ENCODE results near the gene CLDN7. TPM values are rescaled to one million over a fixed set of nuclear protein-coding genes. Genes with fewer than 3 reads are reported as not detected.
A peak's percentile ranks its signal among the peaks of the same experiment; 100 is the strongest.

CLDN7 gene
- total RNA-seq, 2 experiments from 2014 or later, result 0.32 TPM; not detected in 1

- no peaks in the 10 kb centered on the region for H3K9me3 ChIP-seq (ENCODE audit: low read length)
- peak overlapping the region; percentile 93 for H3K4me2 ChIP-seq (ENCODE audit: low read length)
- POLR2A ChIA-PET, result interaction anchor here (1.0 to 1.3 kb wide), 2 partner anchors 8 to 10 kb away, joined by 3 read pairs; no protein-coding TSS in a partner anchor
- CTCF ChIA-PET (ENCODE audit: unreplicated experiment), result no interaction called here
- intact Hi-C loops (cut with micrococcal nuclease; ENCODE audit: unreplicated experiment), result loop anchor here (5.0 kb wide), 1 partner anchor 332 kb away; no protein-coding TSS in a partner anchor
- H3K36me3 ChIP-seq (ENCODE audit: insufficient read depth, low read length), result peaks cover 60% of the 10 kb centered on the region
- no peak for DNase-seq (ENCODE audit: low spot score)
- peaks cover 52% of the 10 kb centered on the region for H3K4me1 ChIP-seq (ENCODE audit: insufficient read depth, low read length, poor library complexity, severe bottlenecking)
- no peak for TF ChIP-seq EZH2phosphoT487 (IDR thresholded peaks at IDR 0.05; ENCODE audit: borderline replicate concordance, low read depth, low read length)
- H2AFZ ChIP-seq (ENCODE audit: low read length), result no peak overlapping the region
- H3K79me2 ChIP-seq (ENCODE audit: insufficient read depth, low read depth, low read length), result peaks cover 30% of the 10 kb centered on the region
- 0 out of 2 replicates have a peak, but pooled peaks cover 8% of the 10 kb centered on the region for H4K20me1 ChIP-seq (ENCODE audit: insufficient read depth, low read length)
- no peaks in the 10 kb centered on the region for H3K9me2 ChIP-seq (ENCODE audit: insufficient read depth, low read length)
- H3K4me3 ChIP-seq (ENCODE audit: low read depth, low read length, poor library complexity, severe bottlenecking), result peak overlapping the region; percentile 86
- peak overlapping the region; percentile 72 for H3K27ac ChIP-seq (ENCODE audit: low read depth, low read length, poor library complexity, severe bottlenecking)
- no TSS peak for BruUV-seq (replicated peaks)
These were observed 21.9 kb downstream of the CLDN7 start for GRCh38 chr17:7240375-7240774.

GRCh38 chr17:7239091-7240027, 22.9 kb downstream of the CLDN7 start, which contains the start of gene PHF23:
Gene PHF23, minus strand, starts transcription at chr17:7239457. Its CDS starts 178 bp downstream, at chr17:7239279.
- TF ChIP-seq EZH2phosphoT487 (IDR thresholded peaks at IDR 0.05; ENCODE audit: borderline replicate concordance, low read depth, low read length) (no peak), CTCF (conservative IDR thresholded peaks at IDR 0.05; ENCODE audit: low read length) (0 out of 2 replicates have a peak, but pooled peaks have one; percentile 9)
- peak; percentile 99 for DNase-seq (ENCODE audit: low spot score)
- Histone ChIP-seq H3K9me2 (ENCODE audit: insufficient read depth, low read length) (no peaks in the 10 kb centered on the region), H3K36me3 (ENCODE audit: insufficient read depth, low read length) (peaks cover 60% of the 10 kb centered on the region), H3K9me3 (ENCODE audit: low read length) (no peaks in the 10 kb centered on the region), H2AFZ (ENCODE audit: low read length) (peak within 1 kb of the TSS; percentile 31; the same call in 1 of the 2 replicates), H4K20me1 (ENCODE audit: insufficient read depth, low read length) (0 out of 2 replicates have a peak, but pooled peaks cover 8% of the 10 kb centered on the region), H3K4me1 (ENCODE audit: insufficient read depth, low read length, poor library complexity, severe bottlenecking) (peaks cover 60% of the 10 kb centered on the region), H3K4me3 (ENCODE audit: low read depth, low read length, poor library complexity, severe bottlenecking) (peak within 1 kb of the TSS; percentile 100), H3K27ac (ENCODE audit: low read depth, low read length, poor library complexity, severe bottlenecking) (peak within 1 kb of the TSS; percentile 86), H3K79me2 (ENCODE audit: insufficient read depth, low read depth, low read length) (peaks cover 30% of the 10 kb centered on the region), H3K4me2 (ENCODE audit: low read length) (peak within 1 kb of the TSS; percentile 93)
- ChIA-PET CTCF (ENCODE audit: unreplicated experiment) (interaction anchor here (0.8 to 1.4 kb wide), 2 partner anchors 18 to 318 kb away, joined by 3 to 4 read pairs; no protein-coding TSS in a partner anchor), POLR2A (interaction anchor here (1.0 kb wide), 1 partner anchor 9 kb away, joined by 3 read pairs; no protein-coding TSS in a partner anchor)
- intact Hi-C loops (cut with micrococcal nuclease; ENCODE audit: unreplicated experiment), result loop anchor here (2.0 to 5.0 kb wide), 4 partner anchors 13 to 333 kb away; partner anchors contain the start of genes ELP5, POLR2A and SLC35G6
- BruUV-seq (replicated peaks), result no TSS peak
